SH-SY5Y (cell line): Measurements from ENCODE around the gene RIC8B.

Experiments
- GATA2 ChIP-seq: IDR thresholded peaks from 2 replicates; pipeline ENCODE4 v1.6.1; 2011; ENCODE audit warnings: mild to moderate bottlenecking, low read depth, low read length
- GATA3 ChIP-seq: IDR thresholded peaks from 2 replicates; pipeline ENCODE4 v1.6.1; 2011; ENCODE audit warnings: low read depth, mild to moderate bottlenecking, low read length, moderate library complexity

- TF ChIP-seq GATA2 (no peak), GATA3 (no peak)
These were observed 141.1 kb downstream of the RIC8B start for GRCh38 chr12:106915635-106916026.
